Measurements from ENCODE around the gene KIR2DL4.
"Not testable (repeated sequence)": the region's sequence is repeated elsewhere in the genome, so short reads cannot be mapped to it uniquely, and the experiment has no call there.

DNA sequence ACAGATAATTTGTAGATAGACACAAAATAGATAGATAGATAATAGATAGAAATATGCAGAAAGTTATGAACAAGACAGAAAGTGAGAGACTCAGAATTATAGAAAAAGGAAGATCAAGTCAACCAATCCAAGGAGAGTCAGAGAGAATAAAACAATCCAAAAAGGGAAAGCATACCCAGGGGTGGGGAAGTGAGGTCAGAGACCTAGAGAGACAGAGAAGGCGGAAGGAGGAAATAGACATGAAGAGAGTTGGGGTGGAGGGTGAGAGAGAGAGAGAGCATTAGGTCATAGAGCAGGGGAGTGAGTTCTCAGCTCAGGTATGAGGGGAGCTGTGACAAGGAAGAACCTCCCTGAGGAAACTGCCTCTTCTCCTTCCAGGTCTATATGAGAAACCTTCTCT lies 51.8 kb downstream of the KIR2DL4 start:
- TF ChIP-seq CTCF, EZH2 (IDR thresholded peaks at IDR 0.05): not testable (repeated sequence)
